Mesendoderm (in vitro differentiated cells): ENCODE measurements around the gene TMEM150C.
A peak's percentile ranks its signal among the peaks of the same experiment; 100 is the strongest.

Experiments
- DNase-seq: peaks from one replicate; pipeline ENCODE4 v3.0.0; 2013
- H2AK5ac ChIP-seq: 2 replicates; pipeline ENCODE4 v1.6.1; 2013; ENCODE audit warnings: low read length, inconsistent platforms
- H2BK120ac ChIP-seq: 2 replicates; pipeline ENCODE4 v1.6.1; 2013; ENCODE audit warnings: low read depth, mild to moderate bottlenecking, low read length, moderate library complexity, mixed read lengths
- H2BK15ac ChIP-seq: replicated peaks from 2 replicates; pipeline ENCODE4 v1.6.1; 2013; ENCODE audit warnings: low read depth, mild to moderate bottlenecking, moderate library complexity
- H2BK5ac ChIP-seq: 2 replicates; pipeline ENCODE4 v1.6.1; 2013; ENCODE audit warnings: low read length, inconsistent platforms
- H3K18ac ChIP-seq: 2 replicates; pipeline ENCODE4 v1.6.1; 2013; ENCODE audit warnings: mild to moderate bottlenecking, low read length, mixed read lengths
- H3K23ac ChIP-seq: one replicate; pipeline ENCODE4 v1.6.1; 2013; ENCODE audit warnings: low read length
- H3K27ac ChIP-seq: 2 replicates; pipeline ENCODE4 v1.5.1; 2013; ENCODE audit warnings: low read depth, mild to moderate bottlenecking, inconsistent platforms, low read length, moderate library complexity
- H3K27me3 ChIP-seq: 2 replicates; pipeline ENCODE4 v1.6.1; 2013; ENCODE audit warnings: low read length, control low read depth, mild to moderate bottlenecking, inconsistent platforms; ENCODE audit not compliant: insufficient read depth, poor library complexity
- H3K36me3 ChIP-seq: 2 replicates; pipeline ENCODE4 v1.6.1; 2013; ENCODE audit warnings: low read length, inconsistent platforms; ENCODE audit not compliant: control insufficient read depth, insufficient read depth
- H3K4ac ChIP-seq: one replicate; pipeline ENCODE4 v1.6.1; 2013; ENCODE audit warnings: low read depth, mild to moderate bottlenecking, low read length, moderate library complexity
- H3K4me1 ChIP-seq: 2 replicates; pipeline ENCODE4 v1.6.1; 2013; ENCODE audit warnings: low read depth, low read length, inconsistent platforms; ENCODE audit not compliant: control insufficient read depth
- H3K4me2 ChIP-seq: 2 replicates; pipeline ENCODE4 v1.6.1; 2013; ENCODE audit warnings: low read length
- H3K4me3 ChIP-seq: 2 replicates; pipeline ENCODE4 v1.5.1; 2013; ENCODE audit warnings: mild to moderate bottlenecking, low read length
- H3K56ac ChIP-seq: one replicate; pipeline ENCODE4 v1.6.1; 2013; ENCODE audit warnings: low read length
- H3K79me1 ChIP-seq: 2 replicates; pipeline ENCODE4 v1.6.1; 2013; ENCODE audit warnings: low read length, inconsistent platforms
- H3K79me2 ChIP-seq: 2 replicates; pipeline ENCODE4 v1.6.1; 2013; ENCODE audit warnings: mild to moderate bottlenecking, low read length; ENCODE audit not compliant: control insufficient read depth, insufficient read depth
- H3K9ac ChIP-seq: 2 replicates; pipeline ENCODE4 v1.6.1; 2013; ENCODE audit warnings: low read length, inconsistent platforms
- H4K5ac ChIP-seq: one replicate; pipeline ENCODE4 v1.6.1; 2013; ENCODE audit warnings: low read length
- H4K8ac ChIP-seq: one replicate; pipeline ENCODE4 v1.6.1; 2013; ENCODE audit warnings: low read depth, mild to moderate bottlenecking, control low read depth, low read length, moderate library complexity
- WGBS: extraction: QIAGEN DNeasy Blood & Tissue Kit; methylation state at CpG from one replicate; pipeline ENCODE4 v1.1.7; 2013; ENCODE audit warnings: low lambda C conversion rate, missing lambda C conversion rate; ENCODE audit not compliant: insufficient coverage; ENCODE audit errors: extremely low coverage; 5-methylcytosine and 5-hydroxymethylcytosine counted together

The TMEM150C gene

DNA sequence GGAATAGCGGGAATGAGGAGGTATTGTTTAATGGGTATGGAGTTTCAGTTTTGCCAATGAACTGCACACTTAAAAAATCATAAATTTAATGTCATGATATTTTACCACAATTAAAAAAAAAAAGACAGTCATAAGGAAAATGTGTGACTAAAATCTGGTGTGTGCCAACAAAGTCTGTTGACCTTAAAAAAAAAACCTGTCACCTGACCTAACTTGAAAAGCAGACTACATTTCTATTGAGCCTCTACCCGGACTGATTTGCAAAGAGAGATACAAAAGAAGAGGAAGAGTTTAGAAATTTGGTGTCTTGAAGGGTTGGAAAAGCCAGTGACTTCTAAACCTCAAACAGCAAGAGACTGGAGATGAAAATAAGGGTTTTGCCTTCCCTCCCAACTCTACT is 48.4 kb downstream of the TMEM150C start:
- H4K5ac ChIP-seq = no peak overlapping the region
- no peaks in the 10 kb centered on the region for H3K27me3 ChIP-seq
- H3K79me2 ChIP-seq = no peaks in the 10 kb centered on the region
- H3K4ac ChIP-seq = no peak overlapping the region
- no CpG with 5 or more reads among the region's 2 CpGs for WGBS
- no peak overlapping the region for H3K23ac ChIP-seq
- H3K56ac ChIP-seq = no peak overlapping the region
- no peak overlapping the region for H2AK5ac ChIP-seq
- H2BK15ac ChIP-seq = no peak overlapping the region
- no peak overlapping the region for H4K8ac ChIP-seq
- H3K4me1 ChIP-seq = no peaks in the 10 kb centered on the region
- H3K36me3 ChIP-seq = no peaks in the 10 kb centered on the region
- H2BK5ac ChIP-seq = no peak overlapping the region
- no peaks in the 10 kb centered on the region for H3K79me1 ChIP-seq
- DNase-seq = no peak
- no peak overlapping the region for H3K4me2 ChIP-seq
- H3K27ac ChIP-seq = no peak overlapping the region
- H3K4me3 ChIP-seq = no peak overlapping the region
- H3K9ac ChIP-seq = no peak overlapping the region
- H3K18ac ChIP-seq = no peak overlapping the region
- no peak overlapping the region for H2BK120ac ChIP-seq

DNA sequence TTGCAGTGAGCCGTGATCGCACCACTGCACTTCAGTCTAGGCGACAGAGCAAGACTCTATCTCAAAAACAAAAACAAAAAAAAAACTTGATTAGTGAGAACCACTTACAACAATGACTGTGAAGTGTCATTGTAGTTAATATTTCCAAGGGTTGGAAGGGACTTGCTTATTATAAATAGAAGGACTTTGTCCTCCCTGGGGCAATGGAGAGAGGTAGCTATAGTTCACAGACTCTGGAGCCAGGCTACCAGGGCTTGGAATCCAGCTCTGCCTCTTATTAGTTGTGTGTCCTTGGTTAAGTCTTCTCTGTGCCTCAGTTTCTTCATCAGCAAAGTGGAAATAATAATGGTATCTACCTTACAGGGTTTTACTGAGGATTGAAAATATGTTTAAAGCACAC is 51.6 kb downstream of the TMEM150C start:
- Histone ChIP-seq H4K8ac (no peak overlapping the region), H2BK15ac (no peak overlapping the region), H3K79me2 (no peaks in the 10 kb centered on the region), H4K5ac (no peak overlapping the region), H3K9ac (no peak overlapping the region), H3K4ac (no peak overlapping the region), H3K36me3 (no peaks in the 10 kb centered on the region), H3K23ac (no peak overlapping the region), H3K56ac (no peak overlapping the region), H3K4me2 (no peak overlapping the region), H2BK120ac (no peak overlapping the region), H3K4me3 (no peak overlapping the region), H3K79me1 (no peaks in the 10 kb centered on the region), H2BK5ac (no peak overlapping the region), H3K18ac (no peak overlapping the region), H3K27me3 (no peaks in the 10 kb centered on the region), H3K27ac (no peak overlapping the region), H2AK5ac (no peak overlapping the region), H3K4me1 (no peaks in the 10 kb centered on the region)
- DNase-seq = no peak
- no CpG with 5 or more reads among the region's 3 CpGs for WGBS

DNA sequence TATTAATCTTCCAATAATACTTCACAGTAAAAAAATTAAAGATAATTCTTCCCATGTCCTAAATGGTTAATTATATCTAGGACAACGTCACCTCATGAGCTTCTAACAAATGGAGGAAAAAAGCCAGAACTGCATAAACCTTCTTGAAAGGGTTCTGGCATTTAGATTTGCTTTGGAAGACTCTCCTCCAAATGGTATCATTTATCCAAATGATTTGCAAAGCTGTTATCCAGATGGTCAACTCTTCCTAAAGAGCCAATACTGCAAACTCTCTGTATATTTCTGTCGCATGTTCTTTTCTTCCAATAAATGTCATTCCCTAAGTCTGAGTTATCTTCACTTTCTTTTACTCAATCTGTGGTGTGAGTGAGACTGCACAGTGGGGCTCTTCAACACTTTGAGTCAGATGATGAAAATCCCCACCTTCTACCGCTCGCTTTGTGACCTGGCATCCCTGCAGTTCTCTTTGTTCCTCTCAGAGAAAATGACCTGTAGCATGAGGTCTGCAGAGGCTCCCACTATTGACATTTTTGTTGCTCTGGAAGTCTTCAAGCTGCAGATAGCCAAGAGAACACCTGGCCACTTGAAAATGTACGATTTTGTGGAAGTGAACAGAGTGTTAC is 52.9 kb downstream of the TMEM150C start:
- Histone ChIP-seq H3K56ac (no peak overlapping the region), H4K8ac (no peak overlapping the region)

DNA sequence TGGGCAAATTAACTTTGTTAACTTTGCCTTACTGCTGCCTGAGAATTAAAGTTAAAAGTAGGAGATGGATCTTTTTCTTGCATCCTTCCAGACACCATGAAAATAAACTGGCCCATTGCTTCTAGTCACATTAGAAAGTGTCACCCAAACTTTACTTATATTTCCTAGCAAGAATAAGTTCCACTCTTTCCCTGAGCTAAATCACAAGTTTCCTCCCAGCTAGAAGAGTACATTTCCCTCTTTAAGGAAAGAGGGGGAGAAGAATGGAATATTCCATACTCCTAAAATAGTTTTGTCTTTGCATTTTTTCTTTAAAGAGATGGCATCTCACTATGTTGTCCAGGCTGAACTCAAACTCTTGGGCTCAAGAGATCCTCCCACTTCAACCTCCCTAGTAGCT is 53.8 kb downstream of the TMEM150C start:
- no peak overlapping the region for H4K8ac ChIP-seq
- no peak overlapping the region for H2BK15ac ChIP-seq
- no peak overlapping the region for H3K18ac ChIP-seq
- H2BK120ac ChIP-seq = no peak overlapping the region
- no peak overlapping the region for H3K23ac ChIP-seq
- no peak overlapping the region for H3K9ac ChIP-seq
- H3K4me2 ChIP-seq = no peak overlapping the region
- no peak overlapping the region for H3K27ac ChIP-seq
- no peaks in the 10 kb centered on the region for H3K36me3 ChIP-seq
- H2BK5ac ChIP-seq = no peak overlapping the region
- H3K4me3 ChIP-seq = no peak overlapping the region
- H3K79me1 ChIP-seq = no peaks in the 10 kb centered on the region
- no peak overlapping the region for H2AK5ac ChIP-seq
- no peak for DNase-seq
- H3K4ac ChIP-seq = no peak overlapping the region
- no peaks in the 10 kb centered on the region for H3K27me3 ChIP-seq
- H3K4me1 ChIP-seq = no peaks in the 10 kb centered on the region
- no peak overlapping the region for H4K5ac ChIP-seq
- H3K56ac ChIP-seq = no peak overlapping the region
- no peaks in the 10 kb centered on the region for H3K79me2 ChIP-seq

More for the DNA sequence above, 52.9 kb downstream of the TMEM150C start:
- H3K18ac ChIP-seq = no peak overlapping the region
- H3K4me2 ChIP-seq = no peak overlapping the region
- H3K27ac ChIP-seq = no peak overlapping the region
- H2AK5ac ChIP-seq = no peak overlapping the region
- H2BK5ac ChIP-seq = no peak overlapping the region
- H3K79me2 ChIP-seq = no peaks in the 10 kb centered on the region
- DNase-seq = peak; percentile 44
- no peak overlapping the region for H2BK120ac ChIP-seq
- no peak overlapping the region for H3K9ac ChIP-seq
- H3K36me3 ChIP-seq = no peaks in the 10 kb centered on the region
- no peak overlapping the region for H3K4ac ChIP-seq
- H3K4me1 ChIP-seq = no peaks in the 10 kb centered on the region
- H3K4me3 ChIP-seq = no peak overlapping the region
- H3K27me3 ChIP-seq = no peaks in the 10 kb centered on the region
- H2BK15ac ChIP-seq = no peak overlapping the region
- H3K79me1 ChIP-seq = no peaks in the 10 kb centered on the region
- H3K23ac ChIP-seq = no peak overlapping the region
- WGBS = no CpG with 5 or more reads among the region's 5 CpGs
- H4K5ac ChIP-seq = no peak overlapping the region

DNA sequence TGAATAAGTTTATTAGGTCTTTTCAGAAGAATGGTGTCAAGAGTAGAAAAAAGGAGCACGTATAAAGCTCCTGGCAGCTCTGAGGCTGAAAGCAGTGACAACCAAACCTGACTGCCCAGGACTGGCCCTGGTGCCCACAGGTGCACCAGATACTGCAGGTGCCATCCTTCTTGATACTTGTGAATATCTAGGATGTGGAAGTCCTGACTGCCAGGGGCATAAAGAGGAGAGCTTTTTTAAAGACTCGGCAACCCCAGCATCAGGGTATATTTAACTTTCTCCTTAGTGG is 60.7 kb downstream of the TMEM150C start:
- DNase-seq = no peak

DNA sequence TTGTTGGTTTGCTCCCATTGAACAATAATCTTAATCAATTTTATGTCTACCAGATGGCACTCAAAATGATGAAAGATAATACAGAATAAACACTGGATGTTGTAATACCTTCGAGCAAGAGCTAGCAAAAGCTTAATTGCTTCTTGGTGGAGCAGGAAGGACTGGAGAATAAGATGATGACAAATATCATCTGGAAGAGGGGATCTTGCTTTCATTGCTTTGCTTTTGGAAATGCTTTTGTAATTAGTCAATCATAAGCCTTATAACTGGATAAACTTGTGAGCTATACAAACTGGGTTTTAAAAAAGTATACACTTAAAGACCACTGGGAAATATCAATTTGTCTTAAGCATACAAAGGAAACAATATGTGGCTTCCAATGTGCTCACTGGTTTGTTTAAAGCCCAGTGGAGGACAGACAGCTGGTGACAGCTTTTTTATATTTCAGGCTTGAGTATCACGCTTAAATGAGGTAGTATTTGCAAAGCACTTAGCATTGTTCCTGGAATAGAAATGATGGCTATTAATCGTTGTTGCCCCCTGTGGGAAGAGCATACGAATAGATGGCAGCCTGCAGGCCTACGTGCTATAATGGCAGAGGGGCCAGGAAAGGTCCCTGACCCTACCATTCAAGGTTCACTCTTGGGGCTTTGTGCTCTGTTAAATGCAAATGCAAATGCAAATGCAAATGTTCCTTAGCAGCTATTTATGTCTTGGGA is 61.2 kb downstream of the TMEM150C start:
- H2BK120ac ChIP-seq = no peak overlapping the region
- H3K23ac ChIP-seq = no peak overlapping the region
- no peak overlapping the region for H4K5ac ChIP-seq
- no peaks in the 10 kb centered on the region for H3K4me1 ChIP-seq
- H2BK5ac ChIP-seq = no peak overlapping the region
- H3K79me2 ChIP-seq = no peaks in the 10 kb centered on the region
- no peaks in the 10 kb centered on the region for H3K36me3 ChIP-seq
- WGBS = no CpG with 5 or more reads among the region's 5 CpGs
- H3K79me1 ChIP-seq = no peaks in the 10 kb centered on the region
- no peak overlapping the region for H3K4ac ChIP-seq
- DNase-seq = no peak
- no peak overlapping the region for H3K9ac ChIP-seq
- H3K27me3 ChIP-seq = no peaks in the 10 kb centered on the region
- no peak overlapping the region for H3K18ac ChIP-seq
- no peak overlapping the region for H3K56ac ChIP-seq
- no peak overlapping the region for H2AK5ac ChIP-seq
- no peak overlapping the region for H3K27ac ChIP-seq
- no peak overlapping the region for H3K4me3 ChIP-seq
- no peak overlapping the region for H2BK15ac ChIP-seq
- H3K4me2 ChIP-seq = no peak overlapping the region
- no peak overlapping the region for H4K8ac ChIP-seq

More for the DNA sequence above, 60.7 kb downstream of the TMEM150C start:
- no peak overlapping the region for H2BK5ac ChIP-seq
- no peak overlapping the region for H2BK120ac ChIP-seq
- no peak overlapping the region for H3K23ac ChIP-seq
- H3K4ac ChIP-seq = no peak overlapping the region
- no peak overlapping the region for H3K4me2 ChIP-seq
- H3K27ac ChIP-seq = no peak overlapping the region
- no peak overlapping the region for H4K5ac ChIP-seq
- no peak overlapping the region for H3K4me3 ChIP-seq
- no peak overlapping the region for H4K8ac ChIP-seq
- no peaks in the 10 kb centered on the region for H3K79me2 ChIP-seq
- no peaks in the 10 kb centered on the region for H3K4me1 ChIP-seq
- H3K36me3 ChIP-seq = no peaks in the 10 kb centered on the region
- no peak overlapping the region for H3K18ac ChIP-seq
- no CpG with 5 or more reads among the region's 2 CpGs for WGBS
- H3K27me3 ChIP-seq = no peaks in the 10 kb centered on the region
- no peak overlapping the region for H2BK15ac ChIP-seq
- no peak overlapping the region for H3K9ac ChIP-seq
- H3K56ac ChIP-seq = no peak overlapping the region
- no peaks in the 10 kb centered on the region for H3K79me1 ChIP-seq
- H2AK5ac ChIP-seq = no peak overlapping the region
